GM12872 (cell line): ENCODE data around the gene AUTS2.

Experiments used
- TF ChIP-seq, protein P1 (sequence below): IDR thresholded peaks from 3 replicates; pipeline ENCODE4 v1.5.1; 2011; ENCODE audit warnings: low read depth, mild to moderate bottlenecking, low read length, moderate library complexity; ENCODE audit not compliant: insufficient read depth

The AUTS2 gene

DNA sequence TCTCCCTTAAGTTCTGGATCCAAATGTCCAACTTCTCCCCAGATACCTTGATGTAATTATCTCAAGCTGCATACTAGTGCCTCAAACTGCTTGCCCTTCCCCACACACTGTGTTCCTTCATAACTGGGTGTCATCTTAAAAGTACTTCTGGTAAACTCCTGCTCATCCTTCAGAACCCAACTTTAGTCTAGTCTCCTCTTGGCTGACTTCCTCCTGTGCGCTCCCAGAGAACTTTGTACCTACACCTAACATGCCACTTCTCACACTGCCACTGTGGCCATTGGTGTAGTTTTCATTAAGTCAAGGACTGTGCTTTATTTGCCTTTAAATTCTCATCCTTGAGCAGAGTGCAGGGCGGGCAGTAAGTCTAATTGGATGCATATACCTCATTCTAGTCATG is 958.5 kb downstream of the AUTS2 start:
- TF ChIP-seq, protein P1, sequence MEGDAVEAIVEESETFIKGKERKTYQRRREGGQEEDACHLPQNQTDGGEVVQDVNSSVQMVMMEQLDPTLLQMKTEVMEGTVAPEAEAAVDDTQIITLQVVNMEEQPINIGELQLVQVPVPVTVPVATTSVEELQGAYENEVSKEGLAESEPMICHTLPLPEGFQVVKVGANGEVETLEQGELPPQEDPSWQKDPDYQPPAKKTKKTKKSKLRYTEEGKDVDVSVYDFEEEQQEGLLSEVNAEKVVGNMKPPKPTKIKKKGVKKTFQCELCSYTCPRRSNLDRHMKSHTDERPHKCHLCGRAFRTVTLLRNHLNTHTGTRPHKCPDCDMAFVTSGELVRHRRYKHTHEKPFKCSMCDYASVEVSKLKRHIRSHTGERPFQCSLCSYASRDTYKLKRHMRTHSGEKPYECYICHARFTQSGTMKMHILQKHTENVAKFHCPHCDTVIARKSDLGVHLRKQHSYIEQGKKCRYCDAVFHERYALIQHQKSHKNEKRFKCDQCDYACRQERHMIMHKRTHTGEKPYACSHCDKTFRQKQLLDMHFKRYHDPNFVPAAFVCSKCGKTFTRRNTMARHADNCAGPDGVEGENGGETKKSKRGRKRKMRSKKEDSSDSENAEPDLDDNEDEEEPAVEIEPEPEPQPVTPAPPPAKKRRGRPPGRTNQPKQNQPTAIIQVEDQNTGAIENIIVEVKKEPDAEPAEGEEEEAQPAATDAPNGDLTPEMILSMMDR: no peak

DNA sequence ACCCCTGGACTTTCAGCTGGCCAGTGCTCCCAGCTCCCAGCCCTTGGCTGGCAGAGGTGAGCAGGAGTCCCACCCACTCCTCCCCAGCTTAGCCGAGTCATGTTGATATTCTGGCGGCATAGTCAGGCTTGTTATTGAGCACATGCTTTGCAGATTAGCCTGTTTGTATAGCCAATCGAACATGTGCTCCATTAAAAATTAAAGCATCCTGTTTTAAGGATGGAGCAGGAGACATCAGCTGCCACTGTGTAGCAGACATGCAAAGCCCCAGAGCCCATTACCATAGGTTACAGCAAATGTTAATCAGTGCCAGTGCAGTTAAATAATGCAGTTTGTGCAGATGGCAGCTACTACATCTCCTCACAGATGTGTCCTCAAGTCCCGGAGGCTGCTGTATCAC is 959.1 kb downstream of the AUTS2 start:
- TF ChIP-seq, protein P1: no peak

DNA sequence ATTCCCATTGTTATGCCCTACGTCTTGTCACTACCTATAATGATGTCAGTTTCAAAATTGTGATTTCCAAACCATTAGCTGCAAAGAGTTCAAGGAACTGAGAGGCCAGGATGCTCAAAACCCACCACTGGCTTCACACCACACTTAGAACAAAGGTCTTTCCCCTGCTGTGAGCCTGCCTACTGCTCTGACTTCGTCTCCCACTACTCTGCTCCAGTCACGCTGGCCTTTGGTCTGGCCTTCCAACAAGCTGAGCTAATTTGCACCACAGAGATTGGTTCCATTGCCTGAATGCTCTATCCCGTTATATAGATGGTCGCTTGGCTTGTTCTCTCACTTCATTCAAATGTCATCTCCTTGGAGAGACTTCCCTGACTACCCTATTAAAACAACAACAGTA is 961.5 kb downstream of the AUTS2 start:
- TF ChIP-seq, protein P1: no peak

DNA sequence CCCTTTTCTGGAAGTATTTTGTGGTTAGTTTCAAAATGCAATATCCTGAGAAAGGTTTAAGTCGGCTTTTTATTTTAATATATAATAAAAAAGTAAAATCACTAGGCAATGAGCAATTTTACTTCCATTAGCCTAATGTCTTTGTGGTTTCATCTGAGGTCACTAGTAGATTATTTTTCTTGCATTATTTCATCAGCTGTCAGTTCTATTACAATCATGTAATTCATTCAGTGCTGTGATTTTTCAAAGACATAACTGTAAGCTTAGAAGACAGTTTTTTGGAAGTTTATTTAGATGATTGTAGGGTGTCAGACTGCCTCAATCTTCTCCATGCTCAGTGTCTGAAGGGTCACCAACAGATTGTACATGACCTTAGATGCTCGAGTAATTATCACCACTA is 965.7 kb downstream of the AUTS2 start:
- TF ChIP-seq, protein P1: no peak

DNA sequence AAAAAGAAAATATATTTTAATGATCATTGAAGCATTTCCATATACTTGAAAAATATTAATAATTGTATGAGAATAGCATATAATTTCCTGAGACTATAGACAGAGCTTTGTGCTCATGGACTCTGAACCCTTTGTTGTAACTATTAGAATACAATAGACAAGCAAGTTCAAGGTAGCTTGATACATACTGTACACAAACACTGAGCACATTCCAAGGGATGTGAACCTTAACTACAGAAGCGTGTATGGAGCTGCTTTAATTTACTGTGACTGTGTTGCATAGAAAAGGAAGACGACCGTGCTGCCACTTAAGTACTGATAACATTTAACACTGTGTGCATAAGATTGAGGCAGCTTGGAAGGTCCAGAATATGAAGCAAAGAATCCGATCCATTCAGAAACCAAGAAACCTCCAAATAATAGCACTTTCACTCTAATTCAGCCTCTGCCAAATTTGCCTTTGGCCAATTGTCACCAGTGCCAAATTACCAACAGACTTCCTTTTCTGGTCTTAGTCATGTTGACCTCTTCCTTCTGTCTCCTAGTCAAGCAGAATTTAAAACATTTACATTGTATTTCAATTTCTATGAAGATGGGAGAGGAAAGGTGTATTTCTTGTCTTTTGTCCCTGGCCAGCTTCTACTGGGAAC is 967.6 kb downstream of the AUTS2 start:
- TF ChIP-seq, protein P1: no peak

DNA sequence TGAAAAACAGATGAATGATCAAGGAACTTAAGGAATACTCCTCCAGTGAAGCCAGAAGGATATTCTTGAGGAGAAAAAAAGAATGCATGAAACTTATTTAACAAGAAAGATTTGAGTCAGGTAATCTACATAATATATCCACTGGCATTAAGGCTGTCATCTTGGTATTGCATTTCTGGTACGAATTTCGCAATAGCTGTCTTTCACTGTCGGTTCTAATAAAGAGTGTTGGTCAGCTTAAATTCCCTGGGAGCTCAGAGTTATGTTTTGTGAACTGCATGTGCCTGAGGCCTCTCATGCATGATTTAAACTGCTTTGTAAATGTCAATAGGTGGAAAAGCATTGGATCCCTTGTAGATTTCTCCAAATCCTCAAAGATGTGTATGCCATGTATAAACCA is 968.4 kb downstream of the AUTS2 start:
- TF ChIP-seq, protein P1: no peak

DNA sequence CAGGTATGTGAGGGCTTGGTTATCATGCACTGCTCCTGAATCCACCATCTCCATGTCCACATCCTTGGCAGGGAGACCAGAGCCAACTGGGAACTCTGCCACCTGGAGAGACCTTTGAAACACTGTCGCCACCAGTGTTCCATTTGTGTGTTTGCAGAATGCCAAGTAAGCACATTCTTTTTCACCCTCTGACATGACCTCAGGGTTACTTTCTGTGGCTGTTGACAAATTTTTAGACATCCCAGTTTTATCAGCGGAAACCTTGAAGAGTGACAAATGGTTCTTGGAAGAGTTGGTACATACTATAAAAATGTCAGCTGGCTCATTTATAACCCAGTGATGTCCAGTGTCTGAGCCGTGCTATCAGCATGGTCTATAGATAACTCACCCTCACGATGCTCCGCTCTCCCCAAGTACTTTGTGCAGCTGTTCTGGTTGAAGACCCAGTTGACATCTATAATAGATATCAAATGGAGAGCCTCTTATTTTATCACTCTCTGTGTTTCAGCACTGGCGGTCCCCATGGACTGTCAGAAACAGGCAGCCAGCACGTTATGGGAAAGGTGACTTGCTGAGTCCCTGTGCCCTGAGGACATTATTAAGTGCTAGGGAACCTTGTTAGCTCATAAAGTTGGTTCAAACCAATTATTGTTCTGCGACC is 970.5 kb downstream of the AUTS2 start:
- TF ChIP-seq, protein P1: no peak
